Ascending aorta (tissue), 2 donors: ENCODE measurements around the gene LGALS4. TPM values are rescaled to one million over a fixed set of nuclear protein-coding genes. Genes with fewer than 3 reads are reported as not detected.
"Not testable (repeated sequence)": the region's sequence is repeated elsewhere in the genome, so short reads cannot be mapped to it uniquely, and the experiment has no call there.

Experiments used
- DNase-seq, 2 donors: peaks; one replicate each; pipeline ENCODE4 v3.0.0-alpha.2; 2019; ENCODE audit warnings: low spot score in 2 of 2
- H3K27ac ChIP-seq, 2 donors: fragments of 200-600 bp; sonication (generic); one replicate each; pipeline ENCODE4 v1.5.1; 2016 to 2017; ENCODE audit warnings: mild to moderate bottlenecking in 1 of 2
- H3K27me3 ChIP-seq: fragments of 200-600 bp; sonication (generic); one replicate; pipeline ENCODE4 v1.5.1; 2017
- H3K36me3 ChIP-seq, 2 donors: fragments of 200-600 bp; sonication (generic); one replicate each; pipeline ENCODE4 v1.5.1; 2016
- H3K4me1 ChIP-seq, 2 donors: fragments of 200-600 bp; sonication (generic); one replicate each; pipeline ENCODE4 v1.5.1; 2016 to 2017; ENCODE audit warnings: mild to moderate bottlenecking in 1 of 2
- H3K4me3 ChIP-seq, 2 donors: fragments of 200-600 bp; sonication (generic); one replicate each; pipeline ENCODE4 v1.5.1; 2016 to 2017; ENCODE audit warnings: mild to moderate bottlenecking in 1 of 2
- H3K9me3 ChIP-seq, 2 donors: fragments of 200-600 bp; sonication (generic); one replicate each; pipeline ENCODE4 v1.5.1; 2016
- CTCF ChIP-seq, 3 experiments: fragments of 200-600 bp in 2 of 3; fragments of 450-650 bp in 1 of 3; sonication (generic) in 2 of 3; IDR thresholded peaks; one replicate each; pipeline ENCODE4 v1.5.1; 2016 to 2019; ENCODE audit warnings: antibody characterized with exemption in 3 of 3, mild to moderate bottlenecking in 1 of 3, moderate library complexity in 1 of 3
- intact Hi-C: fragments of 100-400 bp; cut with DNase I; formaldehyde crosslinking; loops from one replicate; pipeline ENCODE4 v1.15.1; 2023
- total RNA-seq: library from RNA; depleted of rRNA; stranded (reverse); fragments of >200 nt; gene quantifications from one replicate; pipeline ENCODE4 v1.1.0, GENCODE V29; 2016

LGALS4 gene
- total RNA-seq, 1 donor from 2014 or later, result not detected

DNA sequence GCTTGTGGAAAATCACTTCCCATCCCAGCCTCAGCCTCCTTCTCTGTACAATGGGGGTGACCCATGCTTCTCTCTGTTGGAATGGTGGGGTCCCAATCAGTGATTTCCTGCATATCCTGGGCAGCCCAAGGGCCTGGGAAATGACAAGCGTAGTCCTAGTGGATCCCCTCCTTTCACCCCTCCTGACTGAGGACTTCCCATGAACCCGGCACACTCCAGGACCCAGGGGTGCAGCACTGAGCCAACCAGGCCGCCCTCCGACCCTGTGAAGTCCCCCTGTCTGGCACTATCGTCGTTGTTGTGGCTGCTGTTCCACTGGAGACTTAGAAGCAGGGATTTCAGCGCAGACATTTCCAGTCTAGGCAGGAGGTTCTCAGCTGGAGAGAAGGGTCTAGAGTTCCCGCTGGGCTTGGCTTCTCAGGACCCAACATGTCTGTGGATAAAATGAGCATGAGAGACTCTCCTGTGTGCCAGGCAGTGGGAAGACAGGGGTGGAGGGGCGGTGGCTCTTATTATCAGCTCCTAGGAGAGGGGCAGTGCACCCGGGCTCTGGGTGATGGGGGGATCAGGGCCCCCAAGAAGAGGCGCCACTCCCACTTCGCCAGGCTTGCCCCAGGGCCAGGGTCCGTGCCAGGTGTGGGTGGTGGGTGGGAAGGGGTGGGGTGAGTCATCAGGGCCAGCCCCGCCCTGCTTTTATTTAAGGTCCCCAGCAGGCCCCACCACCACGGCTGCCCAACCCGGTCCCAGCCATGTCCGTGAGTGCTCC is 24.1 kb downstream of the LGALS4 start, which contains the start of gene LGALS7B:
Gene LGALS7B, plus strand, starts transcription at position 723 of the 766 bp plus-strand sequence. Its CDS starts 27 bp downstream, at position 750.
- no peak for DNase-seq
- intact Hi-C loops, result no loop called here
- Histone ChIP-seq H3K4me1 (peaks cover 0 to 6% of the 10 kb centered on the region in 2 donors), H3K9me3 (no peaks in the 10 kb centered on the region), H3K27me3 (no peaks in the 10 kb centered on the region), H3K4me3 (no peak within 1 kb of the TSS), H3K36me3 (no peaks in the 10 kb centered on the region), H3K27ac (no peak within 1 kb of the TSS)
- no peak for TF ChIP-seq CTCF (IDR thresholded peaks at IDR 0.05)

GRCh38 chr19:38786572-38787265 is 26.0 kb downstream of the LGALS4 start:
- TF ChIP-seq CTCF (IDR thresholded peaks at IDR 0.05), result no peak
- Histone ChIP-seq H3K4me3 (no peak overlapping the region), H3K4me1 (no peaks in the 10 kb centered on the region), H3K9me3 (no peaks in the 10 kb centered on the region), H3K27ac (no peak overlapping the region), H3K27me3 (no peaks in the 10 kb centered on the region), H3K36me3 (no peaks in the 10 kb centered on the region)
- intact Hi-C loops, result no loop called here
- DNase-seq, result no peak

- H3K4me1 ChIP-seq, H3K36me3 ChIP-seq, H3K4me3 ChIP-seq, intact Hi-C loops, H3K27me3 ChIP-seq, H3K9me3 ChIP-seq, DNase-seq, H3K27ac ChIP-seq: not testable (repeated sequence)
Measured at GRCh38 chr19:38786061-38786460, 26.7 kb downstream of the LGALS4 start.

DNA sequence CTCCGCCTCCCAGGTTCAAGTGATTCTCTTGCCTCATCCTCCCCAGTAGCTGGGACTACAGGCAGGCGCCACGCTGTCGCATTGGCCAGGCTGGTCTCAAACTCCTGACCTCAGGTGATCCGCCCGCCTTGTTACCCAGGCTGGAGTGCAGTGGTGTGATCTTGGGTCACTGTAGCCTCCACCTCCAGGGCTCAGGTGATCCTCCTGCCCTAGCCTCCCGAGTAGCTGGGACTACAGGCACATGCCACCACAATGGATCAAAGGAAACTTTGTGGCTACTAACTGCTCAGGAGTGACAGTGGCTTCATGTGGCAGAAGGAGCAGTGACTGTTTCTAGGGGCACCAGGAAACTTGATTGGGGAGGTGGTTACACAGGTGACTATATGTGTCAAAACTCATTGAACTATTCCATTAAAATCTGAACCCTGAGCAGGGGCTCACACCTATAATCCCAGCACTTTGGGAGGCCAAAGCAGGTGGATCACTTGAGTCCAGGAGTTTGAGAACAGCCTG is 27.5 kb downstream of the LGALS4 start:
- H3K27me3 ChIP-seq, result no peaks in the 10 kb centered on the region
- no peak overlapping the region for H3K27ac ChIP-seq
- TF ChIP-seq CTCF (IDR thresholded peaks at IDR 0.05), result no peak
- no peak for DNase-seq
- H3K9me3 ChIP-seq, result no peaks in the 10 kb centered on the region
- intact Hi-C loops, result no loop called here
- no peak overlapping the region for H3K4me3 ChIP-seq
- H3K36me3 ChIP-seq, result no peaks in the 10 kb centered on the region
- H3K4me1 ChIP-seq, result no peaks in the 10 kb centered on the region

DNA sequence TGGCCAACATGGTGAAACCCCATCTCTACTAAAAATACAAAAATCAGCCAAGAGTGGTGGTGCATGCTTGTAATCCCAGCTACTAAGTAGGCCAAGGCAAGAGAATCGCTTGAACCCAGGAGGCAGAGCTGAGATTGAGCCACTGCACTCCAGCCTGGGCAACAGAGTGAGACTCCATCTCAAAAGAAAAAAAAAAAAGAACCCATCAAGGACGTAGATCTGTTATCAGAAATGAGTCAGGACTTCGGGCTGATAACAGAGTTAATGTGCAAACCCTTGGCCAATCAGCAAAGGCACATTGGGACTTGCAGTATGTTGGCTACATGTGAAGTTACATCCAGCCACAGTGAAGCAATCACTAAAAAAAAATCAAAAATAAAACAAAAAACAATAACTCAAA is 28.5 kb downstream of the LGALS4 start:
- H3K9me3 ChIP-seq, result no peaks in the 10 kb centered on the region
- no peaks in the 10 kb centered on the region for H3K36me3 ChIP-seq
- H3K4me1 ChIP-seq, result no peaks in the 10 kb centered on the region
- intact Hi-C loops, result no loop called here
- no peak for TF ChIP-seq CTCF (IDR thresholded peaks at IDR 0.05)
- H3K4me3 ChIP-seq, result no peak overlapping the region
- no peak overlapping the region for H3K27ac ChIP-seq
- no peak for DNase-seq
- no peaks in the 10 kb centered on the region for H3K27me3 ChIP-seq

DNA sequence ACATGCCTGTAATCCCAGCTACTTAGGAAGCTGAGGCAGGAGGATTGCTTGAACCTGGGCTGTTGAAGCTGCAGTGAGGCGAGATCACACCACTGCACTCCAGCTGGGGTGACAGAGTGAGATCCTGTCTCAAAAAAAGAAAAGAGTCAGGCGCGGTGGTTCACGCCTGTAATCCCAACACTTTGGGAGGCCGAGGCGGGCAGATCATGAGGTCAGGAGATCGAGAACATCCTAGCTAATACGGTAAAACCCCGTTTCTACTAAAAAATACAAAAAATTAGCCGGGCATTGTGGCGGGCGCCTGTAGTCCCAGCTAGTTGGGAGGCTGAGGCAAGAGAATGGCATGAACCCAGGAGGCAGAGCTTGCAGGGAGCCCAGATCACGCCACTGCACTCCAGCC is 30.5 kb downstream of the LGALS4 start:
- H3K4me3 ChIP-seq, H3K27me3 ChIP-seq, intact Hi-C loops, DNase-seq, H3K36me3 ChIP-seq, H3K9me3 ChIP-seq, H3K27ac ChIP-seq, H3K4me1 ChIP-seq: not testable (repeated sequence)
